WERI-Rb-1 (cell line): ENCODE results near the gene RCOR3.
"Not testable (repeated sequence)": the region's sequence is repeated elsewhere in the genome, so short reads cannot be mapped to it uniquely, and the experiment has no call there.

Experiments
- DNase-seq: peaks from one replicate; pipeline ENCODE4 v3.0.0-alpha.2; 2020
- H3K27ac ChIP-seq: fragments of 250-450 bp; sonication (Bioruptor Pico); 2 replicates; pipeline ENCODE4 v1.5.1; 2020; ENCODE audit warnings: mild to moderate bottlenecking, moderate library complexity
- H3K27me3 ChIP-seq: fragments of 250-450 bp; sonication (Bioruptor Pico); 2 replicates; pipeline ENCODE4 v1.5.1; 2021; ENCODE audit warnings: mild to moderate bottlenecking, low read depth, moderate library complexity; ENCODE audit not compliant: insufficient read depth, severe bottlenecking
- H3K36me3 ChIP-seq: fragments of 250-450 bp; sonication (Bioruptor Pico); 2 replicates; pipeline ENCODE4 v1.5.1; 2020; ENCODE audit warnings: mild to moderate bottlenecking, moderate library complexity
- H3K4me3 ChIP-seq: 2 replicates; pipeline ENCODE4 v1.5.1; 2011; ENCODE audit warnings: low read depth, mild to moderate bottlenecking, control low read depth, low read length
- H3K9me3 ChIP-seq: fragments of 250-450 bp; sonication (Bioruptor Pico); 2 replicates; pipeline ENCODE4 v1.5.1; 2021; ENCODE audit warnings: mild to moderate bottlenecking, moderate library complexity; ENCODE audit not compliant: severe bottlenecking
- TF ChIP-seq, protein P1 (sequence below): IDR thresholded peaks from 2 replicates; pipeline ENCODE4 v1.5.1; 2011; ENCODE audit warnings: low read depth, mild to moderate bottlenecking, control low read depth, inconsistent platforms, low read length

The RCOR3 gene

DNA sequence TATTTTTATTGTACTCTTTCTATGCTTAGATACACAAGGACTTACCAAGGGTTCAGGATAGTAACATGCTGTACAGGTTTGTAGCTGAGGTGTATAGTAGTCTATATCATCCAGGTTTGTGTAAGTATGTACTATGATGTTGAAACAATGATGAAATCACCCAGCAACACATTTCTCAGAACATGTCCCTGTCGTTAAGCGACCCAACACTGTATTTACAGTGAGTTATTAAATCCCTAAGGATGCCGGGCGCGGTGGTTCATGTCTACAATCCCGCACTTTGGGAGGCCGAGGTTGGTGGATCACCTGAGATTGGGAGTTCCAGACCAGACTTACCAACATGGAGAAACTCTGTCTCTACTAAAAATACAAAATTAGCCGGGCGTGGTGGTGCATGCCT, 21.6 kb upstream of the RCOR3 start:
- no peak for DNase-seq
- TF ChIP-seq, protein P1, sequence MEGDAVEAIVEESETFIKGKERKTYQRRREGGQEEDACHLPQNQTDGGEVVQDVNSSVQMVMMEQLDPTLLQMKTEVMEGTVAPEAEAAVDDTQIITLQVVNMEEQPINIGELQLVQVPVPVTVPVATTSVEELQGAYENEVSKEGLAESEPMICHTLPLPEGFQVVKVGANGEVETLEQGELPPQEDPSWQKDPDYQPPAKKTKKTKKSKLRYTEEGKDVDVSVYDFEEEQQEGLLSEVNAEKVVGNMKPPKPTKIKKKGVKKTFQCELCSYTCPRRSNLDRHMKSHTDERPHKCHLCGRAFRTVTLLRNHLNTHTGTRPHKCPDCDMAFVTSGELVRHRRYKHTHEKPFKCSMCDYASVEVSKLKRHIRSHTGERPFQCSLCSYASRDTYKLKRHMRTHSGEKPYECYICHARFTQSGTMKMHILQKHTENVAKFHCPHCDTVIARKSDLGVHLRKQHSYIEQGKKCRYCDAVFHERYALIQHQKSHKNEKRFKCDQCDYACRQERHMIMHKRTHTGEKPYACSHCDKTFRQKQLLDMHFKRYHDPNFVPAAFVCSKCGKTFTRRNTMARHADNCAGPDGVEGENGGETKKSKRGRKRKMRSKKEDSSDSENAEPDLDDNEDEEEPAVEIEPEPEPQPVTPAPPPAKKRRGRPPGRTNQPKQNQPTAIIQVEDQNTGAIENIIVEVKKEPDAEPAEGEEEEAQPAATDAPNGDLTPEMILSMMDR, result no peak
- H3K27me3 ChIP-seq, result no peaks in the 10 kb centered on the region
- H3K4me3 ChIP-seq, result no peak overlapping the region
- peaks cover 3% of the 10 kb centered on the region for H3K9me3 ChIP-seq
- H3K27ac ChIP-seq, result no peak overlapping the region
- no peaks in the 10 kb centered on the region for H3K36me3 ChIP-seq

DNA sequence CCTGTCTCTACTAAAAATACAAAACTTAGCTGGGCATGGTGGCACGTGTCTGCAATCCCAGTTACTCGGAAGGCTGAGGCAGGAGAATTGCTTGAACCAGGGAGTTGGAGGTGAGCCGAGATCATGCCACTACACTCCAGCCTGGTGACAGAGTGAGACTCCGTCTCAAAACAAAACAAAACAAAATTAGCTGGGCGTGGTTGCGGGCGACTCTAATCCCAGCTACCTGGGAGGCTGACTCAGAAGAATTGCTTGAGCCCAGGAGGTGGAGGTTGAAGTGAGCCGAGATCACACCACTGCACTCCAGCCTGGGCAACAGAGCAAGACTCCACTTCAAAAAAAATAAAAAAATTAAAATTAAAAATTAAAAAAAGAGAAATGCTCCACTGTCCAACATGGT, 18.6 kb upstream of the RCOR3 start:
- H3K4me3 ChIP-seq, H3K36me3 ChIP-seq, DNase-seq, H3K27ac ChIP-seq, H3K27me3 ChIP-seq, H3K9me3 ChIP-seq: not testable (repeated sequence)

DNA sequence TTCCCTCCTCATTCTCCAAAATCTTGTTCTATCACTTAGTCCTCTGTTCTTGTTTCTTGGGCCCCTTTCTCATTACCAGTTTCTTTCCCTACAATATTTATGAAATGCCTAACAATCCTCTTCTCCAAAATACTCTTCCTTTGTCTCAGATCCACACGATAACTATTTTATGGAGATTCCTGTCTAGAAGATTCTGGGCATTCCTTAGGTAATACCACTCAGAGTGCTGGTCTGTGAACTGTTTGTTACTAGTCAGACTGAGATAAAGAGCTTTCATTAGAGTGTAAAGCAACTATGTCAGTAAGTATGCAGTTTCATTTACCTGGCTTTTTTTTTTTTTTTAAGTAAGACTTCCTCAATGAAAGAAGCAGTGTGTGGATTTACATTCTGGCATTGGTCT, 18.1 kb upstream of the RCOR3 start:
- H3K27ac ChIP-seq, result no peak overlapping the region

DNA sequence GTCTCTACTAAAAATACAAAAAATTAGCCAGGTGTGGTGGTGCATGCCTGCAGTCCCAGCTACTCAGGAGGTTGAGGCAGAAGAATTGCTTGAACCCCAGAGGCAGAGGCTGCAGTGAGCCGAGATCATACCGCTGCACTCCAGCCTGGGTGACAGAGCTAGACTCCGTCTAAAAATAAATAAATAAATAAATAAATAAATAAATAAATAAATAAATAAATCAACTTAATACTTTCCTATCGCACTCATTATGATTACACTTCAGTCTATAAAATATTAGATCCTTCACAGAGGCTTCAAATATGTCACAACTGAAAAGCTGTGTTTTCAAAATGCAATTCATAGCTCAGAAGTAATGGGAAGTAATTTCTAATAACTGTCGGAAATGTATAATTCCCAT, 15.5 kb upstream of the RCOR3 start:
- not testable (repeated sequence) for DNase-seq, H3K36me3 ChIP-seq, H3K27ac ChIP-seq, H3K4me3 ChIP-seq, H3K27me3 ChIP-seq, H3K9me3 ChIP-seq

More for the DNA sequence above, 18.1 kb upstream of the RCOR3 start:
- Histone ChIP-seq H3K27me3 (no peaks in the 10 kb centered on the region), H3K36me3 (no peaks in the 10 kb centered on the region), H3K4me3 (no peak overlapping the region), H3K9me3 (peaks cover 3% of the 10 kb centered on the region)
- no peak for DNase-seq
- TF ChIP-seq, protein P1, result no peak

DNA sequence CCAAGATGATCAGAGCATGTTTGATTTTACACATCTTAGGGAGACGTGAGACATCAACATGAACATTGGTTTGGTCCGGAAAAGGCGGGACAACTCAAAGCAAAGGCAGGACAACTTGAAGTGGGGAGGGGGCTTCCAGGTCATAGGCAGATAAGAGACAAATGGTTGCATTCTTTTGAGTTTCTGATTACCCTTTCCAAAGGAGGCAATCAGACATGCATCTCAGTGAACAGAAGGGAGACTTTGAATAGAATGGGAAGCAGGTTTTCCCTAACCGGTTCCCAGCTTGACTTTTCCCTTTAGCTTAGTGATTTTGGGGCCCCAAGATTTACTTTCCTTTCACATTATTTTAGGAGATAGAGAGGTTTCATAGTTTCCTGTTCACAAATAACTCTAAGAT, 12.6 kb upstream of the RCOR3 start:
- H3K27me3 ChIP-seq, DNase-seq, H3K36me3 ChIP-seq: not testable (repeated sequence)

DNA sequence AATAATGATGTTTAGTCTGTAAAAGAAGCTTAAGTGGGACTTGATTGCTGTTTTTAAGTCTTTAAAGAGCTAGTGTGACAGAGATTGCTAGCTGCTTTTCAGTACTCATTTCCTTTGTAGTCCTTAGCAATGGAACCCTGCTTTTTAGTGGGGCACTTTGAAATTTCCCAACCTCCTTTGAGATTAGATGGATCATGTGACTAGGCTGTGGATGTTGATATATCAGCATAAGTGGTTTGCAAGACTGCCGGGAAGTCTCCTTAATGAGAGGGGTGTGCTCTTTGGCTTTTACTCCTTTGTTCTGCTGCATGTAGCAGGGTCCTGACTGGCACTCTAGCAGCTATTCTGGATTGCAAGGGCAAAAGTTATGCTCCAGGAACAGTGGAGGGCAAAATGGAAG, 11.2 kb upstream of the RCOR3 start:
- no peaks in the 10 kb centered on the region for H3K36me3 ChIP-seq
- H3K27me3 ChIP-seq, result no peaks in the 10 kb centered on the region
- TF ChIP-seq, protein P1, result no peak
- H3K27ac ChIP-seq, result no peak overlapping the region
- H3K4me3 ChIP-seq, result no peak overlapping the region
- H3K9me3 ChIP-seq, result no peaks in the 10 kb centered on the region
- no peak for DNase-seq

More for the DNA sequence above, 12.6 kb upstream of the RCOR3 start:
- not testable (repeated sequence) for H3K4me3 ChIP-seq, H3K27ac ChIP-seq, H3K9me3 ChIP-seq

DNA sequence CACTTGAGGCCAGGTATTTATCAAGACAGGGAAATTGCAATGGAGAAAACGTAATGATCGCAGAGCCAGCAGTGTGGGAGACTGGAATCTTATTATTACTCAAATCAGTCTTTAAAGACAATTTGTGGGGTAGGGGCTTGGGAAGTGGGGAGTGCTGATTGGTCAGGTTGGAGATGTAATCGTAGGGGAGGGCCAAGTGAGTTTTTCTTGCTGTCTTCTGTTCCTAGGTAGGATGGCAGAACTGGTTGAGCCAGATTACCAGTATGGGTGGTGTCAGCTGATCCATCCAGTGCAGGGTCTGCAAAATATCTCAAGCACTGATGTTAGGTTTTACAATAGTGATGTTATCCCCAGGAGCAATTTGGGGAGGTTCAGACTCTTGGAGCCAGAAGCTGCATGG, 9.6 kb upstream of the RCOR3 start:
- H3K9me3 ChIP-seq, H3K27ac ChIP-seq, H3K27me3 ChIP-seq, H3K36me3 ChIP-seq, H3K4me3 ChIP-seq, DNase-seq: not testable (repeated sequence)

DNA sequence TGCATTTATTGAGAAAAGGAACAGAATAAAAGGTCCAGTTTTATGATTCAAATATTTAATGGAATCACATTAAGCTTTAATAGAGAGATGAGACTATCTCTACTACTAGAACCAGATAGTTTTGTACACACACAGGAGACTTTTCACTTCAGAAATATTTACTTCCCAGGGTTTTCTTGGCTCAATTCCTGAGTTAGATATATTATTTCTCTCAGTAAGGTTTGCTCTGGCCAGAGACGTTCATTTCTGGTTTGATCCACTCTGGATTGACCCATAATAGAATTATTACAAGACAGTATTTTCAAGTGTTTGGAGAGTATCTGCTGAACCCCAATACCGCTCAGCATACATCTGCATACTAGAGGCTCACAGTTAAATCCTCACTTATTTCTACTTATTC, 1.3 kb upstream of the RCOR3 start:
- H3K36me3 ChIP-seq, result peaks cover 12% of the 10 kb centered on the region
- peak overlapping the region; percentile 100 for H3K27ac ChIP-seq
- H3K9me3 ChIP-seq, result no peaks in the 10 kb centered on the region
- DNase-seq, result no peak
- no peaks in the 10 kb centered on the region for H3K27me3 ChIP-seq
- TF ChIP-seq, protein P1, result no peak
- peak overlapping the region; percentile 75 for H3K4me3 ChIP-seq
